B cell (primary cell): Measurements from ENCODE around the gene SEMA7A.

Source experiments
- EZH2 ChIP-seq: IDR thresholded peaks from 2 replicates; pipeline ENCODE4 v1.6.1; 2012; ENCODE audit warnings: borderline replicate concordance, low read depth, mild to moderate bottlenecking, moderate library complexity, low read length; ENCODE audit not compliant: insufficient read depth, poor library complexity, severe bottlenecking
- TF ChIP-seq, protein P1 (sequence below): fragments of 200-600 bp; IDR thresholded peaks from one replicate; pipeline ENCODE4 v1.8.0; 2022; ENCODE audit warnings: antibody characterized with exemption, mild to moderate bottlenecking

DNA sequence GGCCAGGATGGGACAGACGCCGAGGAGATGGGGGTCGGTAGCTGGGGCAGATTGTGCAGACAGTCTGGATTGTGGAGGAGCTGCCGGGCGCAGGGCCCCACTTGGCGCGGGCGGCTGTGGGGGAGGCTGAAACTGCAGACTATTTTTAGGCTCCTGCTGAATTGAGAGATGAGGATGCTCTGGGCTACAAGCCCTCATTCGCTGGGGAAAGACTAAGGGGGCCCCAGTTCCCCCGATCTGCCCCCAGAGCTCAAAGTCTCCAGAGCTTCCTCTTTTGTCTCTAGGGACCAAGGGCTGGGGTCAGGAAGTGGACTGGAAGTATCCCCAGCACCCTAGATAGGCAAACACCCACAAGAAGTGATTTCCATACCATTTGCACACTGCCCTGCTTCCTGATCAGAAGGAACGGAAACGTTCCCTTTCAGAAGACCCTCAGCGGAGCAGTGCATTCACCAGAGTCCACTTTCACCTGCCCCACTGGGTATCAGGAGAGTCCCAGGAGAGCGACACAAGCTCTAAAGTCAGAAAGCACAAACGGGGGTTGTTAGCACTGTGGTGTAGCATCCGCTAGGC is 29.7 kb downstream of the SEMA7A start:
- TF ChIP-seq, protein P1, sequence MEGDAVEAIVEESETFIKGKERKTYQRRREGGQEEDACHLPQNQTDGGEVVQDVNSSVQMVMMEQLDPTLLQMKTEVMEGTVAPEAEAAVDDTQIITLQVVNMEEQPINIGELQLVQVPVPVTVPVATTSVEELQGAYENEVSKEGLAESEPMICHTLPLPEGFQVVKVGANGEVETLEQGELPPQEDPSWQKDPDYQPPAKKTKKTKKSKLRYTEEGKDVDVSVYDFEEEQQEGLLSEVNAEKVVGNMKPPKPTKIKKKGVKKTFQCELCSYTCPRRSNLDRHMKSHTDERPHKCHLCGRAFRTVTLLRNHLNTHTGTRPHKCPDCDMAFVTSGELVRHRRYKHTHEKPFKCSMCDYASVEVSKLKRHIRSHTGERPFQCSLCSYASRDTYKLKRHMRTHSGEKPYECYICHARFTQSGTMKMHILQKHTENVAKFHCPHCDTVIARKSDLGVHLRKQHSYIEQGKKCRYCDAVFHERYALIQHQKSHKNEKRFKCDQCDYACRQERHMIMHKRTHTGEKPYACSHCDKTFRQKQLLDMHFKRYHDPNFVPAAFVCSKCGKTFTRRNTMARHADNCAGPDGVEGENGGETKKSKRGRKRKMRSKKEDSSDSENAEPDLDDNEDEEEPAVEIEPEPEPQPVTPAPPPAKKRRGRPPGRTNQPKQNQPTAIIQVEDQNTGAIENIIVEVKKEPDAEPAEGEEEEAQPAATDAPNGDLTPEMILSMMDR, result no peak
- no peak for TF ChIP-seq EZH2
